AG04449 (cell line): ENCODE measurements around the gene MAP1B.
A peak's percentile ranks its signal among the peaks of the same experiment; 100 is the strongest.

Source experiments
- CTCF ChIA-PET: fragments of 350-600 bp; formaldehyde crosslinking; extraction: SDS; loops from one replicate; lab custom pipeline; 2021; ENCODE audit warnings: antibody characterized with exemption; lab: Yijun Ruan, JAX
- POLR2A ChIA-PET: fragments of 400-600, 350-600 bp; formaldehyde crosslinking; extraction: SDS; loops from one replicate; lab custom pipeline; 2020; ENCODE audit warnings: antibody characterized with exemption, inconsistent platforms; lab: Yijun Ruan, JAX
- DNase-seq: peaks from one replicate; pipeline ENCODE4 v3.0.0-alpha.2; 2010; ENCODE audit warnings: low read depth, low spot score
- H3K4me3 ChIP-seq: 2 replicates; pipeline ENCODE4 v1.5.1; 2011; ENCODE audit warnings: low read depth, mild to moderate bottlenecking, control low read depth, low read length
- TF ChIP-seq, protein P1 (sequence below): IDR thresholded peaks from one replicate; pipeline ENCODE4 v1.5.1; 2011; ENCODE audit warnings: mild to moderate bottlenecking, moderate library complexity, low read length, control low read depth, inconsistent platforms; ENCODE audit not compliant: insufficient read depth; ENCODE audit errors: missing control alignments

The MAP1B gene

DNA sequence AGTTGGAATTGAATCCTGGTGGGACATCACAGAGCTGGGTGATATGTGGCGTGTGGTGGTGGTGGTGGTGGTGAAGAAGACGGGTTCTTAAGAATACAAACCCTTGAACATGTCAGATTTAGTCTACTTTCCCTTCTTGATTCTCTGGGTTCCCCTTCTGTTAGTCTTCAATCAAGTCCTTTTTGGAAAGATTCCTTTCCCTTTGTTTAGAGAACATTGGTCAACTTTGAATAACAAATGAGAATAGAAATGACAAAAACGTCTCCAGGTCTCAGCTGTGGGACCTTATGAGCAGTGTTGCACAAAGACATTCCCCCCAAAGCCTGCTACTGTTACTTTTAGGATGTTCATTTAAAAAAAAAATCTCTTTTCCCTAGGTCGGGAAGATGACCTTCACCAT, 46.3 kb downstream of the MAP1B start:
- ChIA-PET POLR2A (interaction anchor here (0.7 kb wide), 1 partner anchor 11 kb away, joined by 3 read pairs; no protein-coding TSS in a partner anchor), CTCF (interaction anchor here (1.4 kb wide), 1 partner anchor 155 kb away, joined by 4 read pairs; no protein-coding TSS in a partner anchor)
- no peak for DNase-seq
- TF ChIP-seq, protein P1, sequence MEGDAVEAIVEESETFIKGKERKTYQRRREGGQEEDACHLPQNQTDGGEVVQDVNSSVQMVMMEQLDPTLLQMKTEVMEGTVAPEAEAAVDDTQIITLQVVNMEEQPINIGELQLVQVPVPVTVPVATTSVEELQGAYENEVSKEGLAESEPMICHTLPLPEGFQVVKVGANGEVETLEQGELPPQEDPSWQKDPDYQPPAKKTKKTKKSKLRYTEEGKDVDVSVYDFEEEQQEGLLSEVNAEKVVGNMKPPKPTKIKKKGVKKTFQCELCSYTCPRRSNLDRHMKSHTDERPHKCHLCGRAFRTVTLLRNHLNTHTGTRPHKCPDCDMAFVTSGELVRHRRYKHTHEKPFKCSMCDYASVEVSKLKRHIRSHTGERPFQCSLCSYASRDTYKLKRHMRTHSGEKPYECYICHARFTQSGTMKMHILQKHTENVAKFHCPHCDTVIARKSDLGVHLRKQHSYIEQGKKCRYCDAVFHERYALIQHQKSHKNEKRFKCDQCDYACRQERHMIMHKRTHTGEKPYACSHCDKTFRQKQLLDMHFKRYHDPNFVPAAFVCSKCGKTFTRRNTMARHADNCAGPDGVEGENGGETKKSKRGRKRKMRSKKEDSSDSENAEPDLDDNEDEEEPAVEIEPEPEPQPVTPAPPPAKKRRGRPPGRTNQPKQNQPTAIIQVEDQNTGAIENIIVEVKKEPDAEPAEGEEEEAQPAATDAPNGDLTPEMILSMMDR, result no peak
- no peak overlapping the region for H3K4me3 ChIP-seq

- TF ChIP-seq, protein P1, result no peak
- H3K4me3 ChIP-seq, result no peak overlapping the region
- no peak for DNase-seq
- ChIA-PET POLR2A (no interaction called here), CTCF (interaction anchor here (1.1 to 1.6 kb wide), 4 partner anchors 11 to 155 kb away, joined by 3 to 5 read pairs (median 4); no protein-coding TSS in a partner anchor)
Measured at GRCh38 chr5:72154076-72154756, 46.9 kb downstream of the MAP1B start.

DNA sequence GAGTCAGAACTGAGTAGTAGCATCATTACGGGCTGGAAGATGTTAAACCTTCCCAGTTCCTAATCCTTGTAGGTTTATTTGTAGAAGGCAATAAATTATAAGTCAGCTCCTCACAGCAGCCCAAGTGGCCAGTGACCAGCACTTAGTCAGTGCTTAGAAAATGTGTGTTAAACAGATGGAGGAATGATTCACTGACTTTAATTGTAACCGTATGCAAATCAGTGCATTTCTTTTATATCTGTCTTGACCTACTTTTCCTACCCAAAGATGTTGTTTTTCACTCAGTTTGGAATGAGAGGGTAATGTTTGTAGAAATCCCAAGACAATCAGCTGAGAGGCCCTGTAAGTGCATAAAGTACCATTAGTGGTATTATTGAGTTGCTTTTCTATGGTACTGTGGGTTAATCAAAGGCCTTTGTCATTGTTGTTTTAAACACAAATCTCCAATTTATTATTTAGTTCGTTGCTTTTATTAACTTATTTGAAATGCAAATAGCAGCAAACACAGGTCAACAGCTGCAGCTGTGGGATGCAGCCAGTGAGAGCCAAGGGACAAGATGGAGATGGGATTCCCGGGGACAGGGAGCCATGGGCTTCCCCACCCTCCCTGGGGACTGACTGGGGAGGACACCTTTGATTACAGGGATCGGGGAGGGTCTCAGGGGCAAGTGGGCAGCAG, 49.8 kb downstream of the MAP1B start:
- peak; percentile 92 for DNase-seq
- ChIA-PET CTCF (interaction anchor here (0.8 to 1.3 kb wide), 6 partner anchors 10 to 113 kb away, joined by 3 to 4 read pairs (median 3); no protein-coding TSS in a partner anchor), POLR2A (interaction anchor here (1.0 to 1.7 kb wide), 2 partner anchors 9 to 11 kb away, joined by 3 to 7 read pairs; no protein-coding TSS in a partner anchor)
- TF ChIP-seq, protein P1, result no peak
- no peak overlapping the region for H3K4me3 ChIP-seq

DNA sequence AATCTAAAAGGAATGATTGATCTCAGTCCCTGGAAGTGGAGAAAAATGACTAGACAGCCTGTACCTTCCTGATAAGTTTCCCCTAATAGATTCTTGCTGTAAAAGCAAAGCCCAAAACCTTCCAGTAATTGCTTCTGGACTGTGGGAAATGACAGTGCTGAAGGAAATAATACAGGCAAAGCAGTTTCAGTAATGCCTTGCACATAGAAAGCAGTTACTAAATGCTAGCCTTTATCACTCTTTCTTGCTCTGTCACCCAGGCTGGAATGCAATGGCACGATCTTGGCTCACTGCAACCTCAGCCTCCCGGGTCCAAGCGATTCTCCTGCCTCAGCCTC, 50.3 kb downstream of the MAP1B start:
- CTCF ChIA-PET, result interaction anchor here (1.3 kb wide), 1 partner anchor 24 kb away, joined by 4 read pairs; no protein-coding TSS in a partner anchor
- TF ChIP-seq, protein P1, result no peak
- POLR2A ChIA-PET, result interaction anchor here (1.7 kb wide), 1 partner anchor 9 kb away, joined by 7 read pairs; no protein-coding TSS in a partner anchor
- DNase-seq, result no peak
- no peak overlapping the region for H3K4me3 ChIP-seq

- ChIA-PET CTCF (interaction anchor here (1.3 to 1.6 kb wide), 2 partner anchors 11 to 16 kb away, joined by 3 to 5 read pairs; no protein-coding TSS in a partner anchor), POLR2A (no interaction called here)
- H3K4me3 ChIP-seq, result no peak overlapping the region
- DNase-seq, result no peak
- TF ChIP-seq, protein P1, result no peak
Measured at GRCh38 chr5:72159501-72159911, 52.2 kb downstream of the MAP1B start.

DNA sequence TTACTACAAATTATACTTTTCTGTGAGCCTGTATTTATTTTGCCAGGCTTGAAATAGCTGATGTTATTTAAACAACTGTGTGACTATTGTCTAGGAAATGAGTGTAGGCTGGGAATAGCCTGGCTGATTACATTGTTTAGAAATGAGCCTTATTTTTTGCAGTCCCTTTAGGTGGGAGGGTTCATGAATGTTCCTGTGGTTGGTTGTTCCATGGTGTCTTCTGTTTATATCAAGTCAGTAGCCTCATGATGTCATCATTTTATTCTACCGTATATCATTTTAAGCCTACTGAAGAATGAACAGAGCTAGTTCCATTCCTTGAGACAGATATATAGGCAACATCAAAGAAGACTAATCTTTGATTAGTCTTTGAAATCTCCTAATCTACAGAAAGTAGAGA, 53.1 kb downstream of the MAP1B start:
- TF ChIP-seq, protein P1, result no peak
- POLR2A ChIA-PET, result no interaction called here
- DNase-seq, result peak; percentile 62
- H3K4me3 ChIP-seq, result no peak overlapping the region
- CTCF ChIA-PET, result interaction anchor here (1.3 to 1.6 kb wide), 2 partner anchors 10 to 15 kb away, joined by 3 to 5 read pairs; no protein-coding TSS in a partner anchor
